HCT116 (cell line): Measurements from ENCODE around the gene KRT79. TPM values are rescaled to one million over a fixed set of nuclear protein-coding genes. Genes with fewer than 3 reads are reported as not detected.

ENCODE experiments used
- ATAC-seq: fragments of 200-7000 bp; cut with Tn5 transposase; 2 replicates; pipeline ENCODE4 v1.9.1; 2020; ENCODE audit warnings: mild to moderate bottlenecking, moderate library complexity
- BruUV-seq: library from RNA; stranded (reverse); fragments of 400-500 nt; replicated peaks from 2 replicates; lab custom pipeline; 2021; lab: Mats Ljungman, UMichigan
- CTCF ChIA-PET: fragments of 300-600 bp; sonication (Branson Sonifier 250); formaldehyde crosslinking; loops from one replicate; lab custom pipeline; 2021; ENCODE audit warnings: antibody characterized with exemption; lab: Charles Lee
- POLR2A ChIA-PET: fragments of 300-600, 350-600 bp; sonication (Branson Sonifier 250); formaldehyde crosslinking; loops from one replicate; lab custom pipeline; 2021; ENCODE audit warnings: antibody characterized with exemption; lab: Charles Lee
- RAD21 ChIA-PET, 2 experiments: fragments of 300-600 bp; sonication (Branson Sonifier 250); formaldehyde crosslinking; loops; one replicate each; lab custom pipeline; 2023; ENCODE audit warnings: low total read pairs in 2 of 2; ENCODE audit not compliant: uncharacterized antibody in 2 of 2, unreplicated experiment in 2 of 2, low non-redundant PET in 1 of 2; lab: Charles Lee
- DNase-seq: peaks from one replicate; pipeline ENCODE4 v3.0.0-alpha.2; 2010; ENCODE audit warnings: low read depth, low spot score
- H2AFZ ChIP-seq: fragments of 200-600 bp; shearing (Covaris generic), sonication (generic); 2 replicates; pipeline ENCODE4 v1.6.1; 2017; ENCODE audit warnings: low read depth, mixed run types, mixed read lengths, antibody characterized with exemption, low read length; ENCODE audit not compliant: poor library complexity, severe bottlenecking
- H3K27ac ChIP-seq: 2 replicates; pipeline ENCODE4 v1.5.1; 2012; ENCODE audit warnings: low read depth, low read length
- H3K27me3 ChIP-seq: fragments of 200-600 bp; sonication (generic); 2 replicates; pipeline ENCODE4 v1.6.1; 2016; ENCODE audit warnings: mixed run types, low read length, mixed read lengths; ENCODE audit not compliant: insufficient read depth
- H3K36me3 ChIP-seq, 2 experiments: fragments of 200-500 bp in 1 of 2; fragments of 200-600 bp in 1 of 2; sonication (Bioruptor generic) in 1 of 2; sonication (generic) in 1 of 2; 2 replicates each; pipeline versions ENCODE4 v1.5.1 to v1.6.1; 2014 to 2016; ENCODE audit warnings: low read length in 2 of 2, inconsistent platforms in 1 of 2, mixed read lengths in 1 of 2, mixed run types in 1 of 2; ENCODE audit not compliant: insufficient read depth in 2 of 2, control insufficient read depth in 1 of 2
- H3K4me1 ChIP-seq, 2 experiments: fragments of 200-600 bp in 1 of 2; sonication (generic) in 1 of 2; 2 replicates each; pipeline versions ENCODE4 v1.5.1 to v1.6.1; 2012 to 2017; ENCODE audit warnings: low read length in 2 of 2, inconsistent platforms in 1 of 2, mild to moderate bottlenecking in 1 of 2, mixed read lengths in 1 of 2, mixed run types in 1 of 2, moderate library complexity in 1 of 2; ENCODE audit not compliant: insufficient read depth in 2 of 2, control insufficient read depth in 1 of 2
- H3K4me2 ChIP-seq: fragments of 200-600 bp; sonication (generic); 2 replicates; pipeline ENCODE4 v1.6.1; 2017; ENCODE audit warnings: mixed run types, low read length, mixed read lengths
- H3K4me3 ChIP-seq, 2 experiments: fragments of 200-600 bp in 1 of 2; sonication (generic) in 1 of 2; replicated peaks in 1 of 2; 2 replicates each; pipeline ENCODE4 v1.5.1; 2011 to 2016; ENCODE audit warnings: low read length in 2 of 2, control low read depth in 1 of 2, low read depth in 1 of 2, mild to moderate bottlenecking in 1 of 2, mixed read lengths in 1 of 2, mixed run types in 1 of 2
- H3K79me2 ChIP-seq: fragments of 200-600 bp; sonication (generic); 2 replicates; pipeline ENCODE4 v1.6.1; 2017; ENCODE audit warnings: mild to moderate bottlenecking, mixed run types, low read length, moderate library complexity, mixed read lengths; ENCODE audit not compliant: insufficient read depth
- H3K9ac ChIP-seq: fragments of 200-600 bp; sonication (generic); 2 replicates; pipeline ENCODE4 v1.6.1; 2016; ENCODE audit warnings: low read length, mixed read lengths
- H3K9me2 ChIP-seq: fragments of 200-600 bp; sonication (generic), shearing (Covaris generic); 2 replicates; pipeline ENCODE4 v1.6.1; 2017; ENCODE audit warnings: mixed run types, mild to moderate bottlenecking, moderate library complexity; ENCODE audit not compliant: insufficient read depth
- H3K9me3 ChIP-seq, 2 experiments: fragments of 200-500 bp in 1 of 2; fragments of 200-600 bp in 1 of 2; sonication (Bioruptor generic) in 1 of 2; sonication (generic) in 1 of 2; 2 replicates each; pipeline ENCODE4 v1.6.1; 2014 to 2017; ENCODE audit warnings: low read length in 2 of 2, mixed read lengths in 2 of 2, inconsistent platforms in 1 of 2, low read depth in 1 of 2, mild to moderate bottlenecking in 1 of 2, mixed run types in 1 of 2, moderate library complexity in 1 of 2; ENCODE audit not compliant: control insufficient read depth in 1 of 2, insufficient read depth in 1 of 2
- H4K20me1 ChIP-seq: fragments of 200-600 bp; sonication (generic), shearing (Covaris generic); 2 replicates; pipeline ENCODE4 v1.6.1; 2017; ENCODE audit warnings: mixed run types, mild to moderate bottlenecking, moderate library complexity; ENCODE audit not compliant: insufficient read depth
- ATF3 ChIP-seq: IDR thresholded peaks from 2 replicates; pipeline ENCODE4 v1.6.1; 2012
- CBX3 ChIP-seq: IDR thresholded peaks from 2 replicates; pipeline ENCODE4 v1.6.1; 2012; ENCODE audit warnings: low read depth
- CTCF ChIP-seq, 3 experiments: fragments of 200-600 bp in 1 of 3; sonication (generic) in 1 of 3; IDR thresholded peaks in 2 of 3; conservative IDR thresholded peaks in 1 of 3; 2 replicates each; pipeline ENCODE4 v1.5.1; 2012 to 2017; ENCODE audit warnings: low read depth in 2 of 3, low read length in 2 of 3, antibody characterized with exemption in 1 of 3, borderline replicate concordance in 1 of 3, control low read depth in 1 of 3, mild to moderate bottlenecking in 1 of 3, mixed read lengths in 1 of 3, mixed run types in 1 of 3, moderate library complexity in 1 of 3; ENCODE audit not compliant: insufficient read depth in 1 of 3
- EGR1 ChIP-seq: IDR thresholded peaks from 2 replicates; pipeline ENCODE4 v1.6.1; 2012; ENCODE audit warnings: low read depth
- ELF1 ChIP-seq: IDR thresholded peaks from 2 replicates; pipeline ENCODE4 v1.6.1; 2012; ENCODE audit warnings: low read depth, borderline replicate concordance
- EZH2phosphoT487 ChIP-seq: fragments of 200-600 bp; IDR thresholded peaks from 2 replicates; pipeline ENCODE4 v1.6.1; 2018; ENCODE audit warnings: antibody characterized with exemption, borderline replicate concordance
- FOSL1 ChIP-seq: IDR thresholded peaks from 2 replicates; pipeline ENCODE4 v1.6.1; 2012; ENCODE audit warnings: low read depth
- JUND ChIP-seq: IDR thresholded peaks from 2 replicates; pipeline ENCODE4 v1.6.1; 2012
- MAX ChIP-seq: IDR thresholded peaks from 2 replicates; pipeline ENCODE4 v1.6.1; 2012
- POLR2A ChIP-seq: IDR thresholded peaks from 2 replicates; pipeline ENCODE4 v1.7.0; 2011; ENCODE audit warnings: borderline replicate concordance; ENCODE audit not compliant: insufficient read depth, insufficient read length; ENCODE audit errors: extremely low read depth
- RAD21 ChIP-seq: IDR thresholded peaks from 2 replicates; pipeline ENCODE4 v1.6.1; 2012; ENCODE audit warnings: low read depth, mild to moderate bottlenecking
- REST ChIP-seq: IDR thresholded peaks from 2 replicates; pipeline ENCODE4 v1.6.1; 2012; ENCODE audit warnings: low read depth
- SIN3A ChIP-seq: IDR thresholded peaks from 2 replicates; pipeline ENCODE4 v1.6.1; 2012; ENCODE audit warnings: low read depth
- SP1 ChIP-seq: IDR thresholded peaks from 2 replicates; pipeline ENCODE4 v1.6.1; 2012; ENCODE audit warnings: low read depth
- YY1 ChIP-seq: IDR thresholded peaks from 2 replicates; pipeline ENCODE4 v1.6.1; 2011; ENCODE audit warnings: low read length, low read depth, moderate library complexity, mild to moderate bottlenecking; ENCODE audit not compliant: insufficient replicate concordance; ENCODE audit errors: extremely low read depth
- ZBTB33 ChIP-seq: IDR thresholded peaks from 2 replicates; pipeline ENCODE4 v1.6.1; 2011; ENCODE audit warnings: mild to moderate bottlenecking, low read length, moderate library complexity; ENCODE audit not compliant: insufficient replicate concordance; ENCODE audit errors: extremely low read depth
- ZFX ChIP-seq: fragments of 450-650 bp; IDR thresholded peaks from 2 replicates; pipeline ENCODE4 v1.6.1; 2017
- ZNF274 ChIP-seq: fragments of 200-500 bp; sonication (Bioruptor generic); IDR thresholded peaks from 2 replicates; pipeline ENCODE4 v1.6.1; 2014; ENCODE audit warnings: mild to moderate bottlenecking, low read depth, low read length, inconsistent platforms
- intact Hi-C: fragments of 100-400 bp; cut with micrococcal nuclease; formaldehyde crosslinking; loops from 2 replicates; pipeline ENCODE4 v1.10.0; 2022
- total RNA-seq: library from RNA; stranded (reverse); gene quantifications from one replicate; pipeline ENCODE4 v1.2.1, GENCODE V29; 2021; ENCODE audit not compliant: unreplicated experiment

The KRT79 gene
- total RNA-seq, 1 experiment from 2014 or later, result not detected

GRCh38 chr12:52781399-52782082 is 52.6 kb downstream of the KRT79 start:
- no TSS peak for BruUV-seq
- Histone ChIP-seq H3K36me3 (no peaks in the 10 kb centered on the region), H3K79me2 (no peaks in the 10 kb centered on the region), H3K9me2 (no peaks in the 10 kb centered on the region), H3K9ac (no peak overlapping the region), H3K9me3 (no peaks in the 10 kb centered on the region), H3K4me1 (no peaks in the 10 kb centered on the region), H2AFZ (no peak overlapping the region), H3K4me2 (no peak overlapping the region), H3K4me3 (no peak overlapping the region), H3K27me3 (peaks cover 35% of the 10 kb centered on the region), H4K20me1 (no peaks in the 10 kb centered on the region), H3K27ac (no peak overlapping the region)
- intact Hi-C loops, result no loop called here
- ChIA-PET POLR2A (no interaction called here), CTCF (no interaction called here), RAD21 (no interaction called here)
- TF ChIP-seq ATF3 (no peak), MAX (no peak), SP1 (no peak), CBX3 (no peak), ZFX (no peak), POLR2A (no peak), EZH2phosphoT487 (no peak), RAD21 (no peak), CTCF (IDR thresholded peaks at IDR 0.05 in 2 of 3, conservative IDR thresholded peaks at IDR 0.05 in 1 of 3; ENCODE audit: borderline replicate concordance in 1 of 3, insufficient read depth in 1 of 3, low read depth in 2 of 3, low read length in 2 of 3) (no peak), JUND (no peak), REST (no peak), ZBTB33 (no peak), SIN3A (no peak), ELF1 (no peak), ZNF274 (no peak), YY1 (no peak), EGR1 (no peak), FOSL1 (no peak)
- no peak for ATAC-seq
- DNase-seq, result no peak
